ENCODE data around the gene NETO2. TPM values are rescaled to one million over a fixed set of nuclear protein-coding genes. Genes with fewer than 3 reads are reported as not detected.

The NETO2 gene
- total and polyA plus RNA-seq, 10 of the 15 experiments (the other 5 are each of a cell fraction or from before 2014, with no cell fraction given) = 8.5 to 53.1 (median 27.0) TPM

DNA sequence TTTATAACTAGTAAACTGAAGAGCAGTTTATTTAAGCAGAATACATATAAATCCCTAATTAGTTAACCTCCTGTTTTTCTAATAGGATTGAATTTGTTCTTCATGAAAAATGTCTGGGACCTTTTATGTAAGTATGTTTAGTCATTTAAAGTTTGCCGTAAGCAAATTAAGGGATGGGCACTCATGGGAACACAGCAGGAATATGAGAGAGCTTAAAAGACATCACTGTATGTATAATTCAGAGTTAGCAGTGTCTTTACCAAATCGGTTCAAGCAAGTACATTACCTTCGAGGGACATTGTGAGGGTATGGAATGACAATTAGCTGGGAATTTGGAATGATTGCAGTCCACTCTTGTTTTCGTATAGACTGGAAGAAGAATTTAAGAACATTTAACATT is 17.7 kb upstream of the NETO2 start:
- in situ Hi-C loops (cut with MboI) = no loop called here
- no peak overlapping the region for H3K9ac ChIP-seq (ENCODE audit: control insufficient read depth, insufficient read depth, low read length)
- no peaks in the 10 kb centered on the region; a peak in 1 of 4 replicates for H3K36me3 ChIP-seq (ENCODE audit: control insufficient read depth in 2 of 2, insufficient read depth in 2 of 2, low read length in 1 of 2)
- no peak for FAIRE-seq
- POLR2A ChIA-PET = no interaction called here
- no peak overlapping the region for H3K27ac ChIP-seq (ENCODE audit: control insufficient read depth, insufficient read depth)
- no peaks in the 10 kb centered on the region for H3K27me3 ChIP-seq (replicated peaks in 1 of 2; ENCODE audit: control insufficient read depth in 2 of 2, insufficient read depth in 2 of 2, low read length in 1 of 2)
- no peaks in the 10 kb centered on the region for H3K4me1 ChIP-seq (ENCODE audit: control insufficient read depth, insufficient read depth, low read length)
- H2AFZ ChIP-seq (ENCODE audit: control insufficient read depth, low read depth, low read length) = no peak overlapping the region
- H3K4me2 ChIP-seq (ENCODE audit: control insufficient read depth, insufficient read depth) = no peak overlapping the region
- no peak for ATAC-seq
- CTCF ChIA-PET = interaction anchor here (0.6 to 7.2 kb wide), 4 partner anchors 12 to 305 kb away, joined by 3 to 49 read pairs (median 3); partner anchors contain the start of gene NETO2
- no peak for DNase-seq (ENCODE audit: low read depth, low spot score)
- TF ChIP-seq JUNB (IDR thresholded peaks at IDR 0.05) (no peak), NRF1 (conservative IDR thresholded peaks at IDR 0.05; ENCODE audit: low read depth, low read length) (no peak), LARP7 (IDR thresholded peaks at IDR 0.05) (no peak)
- no peaks in the 10 kb centered on the region for H4K20me1 ChIP-seq (ENCODE audit: control insufficient read depth, insufficient read depth)
- 98% methylated on average over 4 of the region's 4 CpGs for WGBS (ENCODE audit: insufficient coverage, insufficient replicate concordance, low lambda C conversion rate, missing lambda C conversion rate)
- BruUV-seq (replicated peaks) = no TSS peak
- SMC1A ChIA-PET (ENCODE audit: uncharacterized antibody, unreplicated experiment) = interaction anchor here (1.1 to 1.3 kb wide), 2 partner anchors 16 to 19 kb away, joined by 3 to 4 read pairs; no protein-coding TSS in a partner anchor
- H3K9me3 ChIP-seq (replicated peaks; ENCODE audit: control insufficient read depth, insufficient read depth, low read length) = no peaks in the 10 kb centered on the region
- no peak overlapping the region for H3K4me3 ChIP-seq
- no peaks in the 10 kb centered on the region for H3K79me2 ChIP-seq (ENCODE audit: control insufficient read depth, insufficient read depth, low read length)
- RAD21 ChIA-PET (ENCODE audit: unreplicated experiment) = interaction anchor here (1.1 to 1.9 kb wide), 2 partner anchors 124 to 308 kb away, joined by 3 to 7 read pairs; no protein-coding TSS in a partner anchor
- intact Hi-C loops (cut with micrococcal nuclease; ENCODE audit: unreplicated experiment) = no loop called here

GRCh38 chr16:47160422-47160821 is 16.7 kb upstream of the NETO2 start:
- no peak for FAIRE-seq
- Histone ChIP-seq H3K27me3 (replicated peaks in 1 of 2; ENCODE audit: control insufficient read depth in 2 of 2, insufficient read depth in 2 of 2, low read length in 1 of 2) (no peaks in the 10 kb centered on the region), H3K36me3 (ENCODE audit: control insufficient read depth in 2 of 2, insufficient read depth in 2 of 2, low read length in 1 of 2) (no peaks in the 10 kb centered on the region; a peak in 1 of 4 replicates), H3K4me2 (ENCODE audit: control insufficient read depth, insufficient read depth) (no peak overlapping the region), H3K79me2 (ENCODE audit: control insufficient read depth, insufficient read depth, low read length) (no peaks in the 10 kb centered on the region), H3K9me3 (replicated peaks; ENCODE audit: control insufficient read depth, insufficient read depth, low read length) (no peaks in the 10 kb centered on the region), H4K20me1 (ENCODE audit: control insufficient read depth, insufficient read depth) (no peaks in the 10 kb centered on the region), H3K27ac (ENCODE audit: control insufficient read depth, insufficient read depth) (no peak overlapping the region), H3K4me1 (ENCODE audit: control insufficient read depth, insufficient read depth, low read length) (no peaks in the 10 kb centered on the region), H2AFZ (ENCODE audit: control insufficient read depth, low read depth, low read length) (no peak overlapping the region), H3K4me3 (no peak overlapping the region), H3K9ac (ENCODE audit: control insufficient read depth, insufficient read depth, low read length) (no peak overlapping the region)
- no peak for ATAC-seq
- WGBS (ENCODE audit: insufficient coverage, insufficient replicate concordance, low lambda C conversion rate, missing lambda C conversion rate) = 95% methylated on average over 3 of the region's 3 CpGs
- SMC1A ChIA-PET (ENCODE audit: uncharacterized antibody, unreplicated experiment) = interaction anchor here (1.8 kb wide), 1 partner anchor 19 kb away, joined by 4 read pairs; no protein-coding TSS in a partner anchor
- POLR2A ChIA-PET = no interaction called here
- no TSS peak for BruUV-seq (replicated peaks)
- RAD21 ChIA-PET (ENCODE audit: unreplicated experiment) = interaction anchor here (1.2 kb wide), 1 partner anchor 19 kb away, joined by 5 read pairs; no protein-coding TSS in a partner anchor
- intact Hi-C loops (cut with micrococcal nuclease; ENCODE audit: unreplicated experiment) = no loop called here
- no peak for DNase-seq (ENCODE audit: low read depth, low spot score)
- in situ Hi-C loops (cut with MboI) = no loop called here
- CTCF ChIA-PET = interaction anchor here (7.2 kb wide), 1 partner anchor 17 kb away, joined by 49 read pairs; the partner anchor contains the start of gene NETO2
- no peak for TF ChIP-seq RELB (IDR thresholded peaks at IDR 0.05; ENCODE audit: low read depth)
- TF ChIP-seq SP1 (IDR thresholded peaks at IDR 0.05; ENCODE audit: low read depth, low read length) = no peak
- TF ChIP-seq EED (IDR thresholded peaks at IDR 0.05; ENCODE audit: low read depth) = no peak
- no peak for TF ChIP-seq IRF5 (IDR thresholded peaks at IDR 0.05; ENCODE audit: borderline replicate concordance)
- no peak for TF ChIP-seq POLR2AphosphoS5 (IDR thresholded peaks at IDR 0.05; ENCODE audit: low read length)
- no peak for TF ChIP-seq E4F1 (IDR thresholded peaks at IDR 0.05; ENCODE audit: borderline replicate concordance, partially characterized antibody)
- no peak for TF ChIP-seq CREM (IDR thresholded peaks at IDR 0.05; ENCODE audit: low read depth)
- no peak for TF ChIP-seq MEF2A (IDR thresholded peaks at IDR 0.05; ENCODE audit: insufficient read depth, low read depth, low read length)
- no peak for TF ChIP-seq FOXK2 (IDR thresholded peaks at IDR 0.05)
- TF ChIP-seq ZNF217 (IDR thresholded peaks at IDR 0.05) = no peak
- TF ChIP-seq CHD1 (IDR thresholded peaks at IDR 0.05; ENCODE audit: low read depth, low read length) = no peak

Data from GM12878 (cell line).